ENCODE measurements around the gene WWC2. TPM values are rescaled to one million over a fixed set of nuclear protein-coding genes. Genes with fewer than 3 reads are reported as not detected.

The WWC2 gene
- total and polyA plus RNA-seq, 12 donors, result 6.0 to 37.4 (median 31.2) TPM

- H3K9me3 ChIP-seq, result no peaks in the 10 kb centered on the region
- no peak overlapping the region for H3K4me3 ChIP-seq
- 84 to 88% methylated on average over 4 of the region's 4 CpGs for WGBS, 2 donors
- intact Hi-C loops (cut with DNase I), result loop anchor here in 1 of 10 donors (2.0 kb wide), 1 partner anchor 178 kb away; no protein-coding TSS in a partner anchor
- H3K27me3 ChIP-seq, result no peaks in the 10 kb centered on the region
- TF ChIP-seq CTCF (IDR thresholded peaks at IDR 0.05), result no peak
- no peak overlapping the region for H3K27ac ChIP-seq
- peaks cover 0 to 8% (median 0%) of the 10 kb centered on the region in 9 donors for H3K4me1 ChIP-seq
- H3K36me3 ChIP-seq, result peaks cover 0 to 88% (median 19%) of the 10 kb centered on the region in 9 donors
- ATAC-seq (no peak), DNase-seq (no peak)
These were observed 153.9 kb downstream of the WWC2 start for GRCh38 chr4:183252959-183253358.

- ATAC-seq (no peak), DNase-seq (no peak)
- H3K27ac ChIP-seq, result no peak overlapping the region
- peaks cover 0 to 88% (median 19%) of the 10 kb centered on the region in 9 donors for H3K36me3 ChIP-seq
- peaks cover 0 to 8% (median 0%) of the 10 kb centered on the region in 9 donors for H3K4me1 ChIP-seq
- TF ChIP-seq CTCF (IDR thresholded peaks at IDR 0.05), result no peak
- H3K9me3 ChIP-seq, result no peaks in the 10 kb centered on the region
- intact Hi-C loops (cut with DNase I), result loop anchor here in 1 of 10 donors (2.0 kb wide), 1 partner anchor 179 kb away; no protein-coding TSS in a partner anchor
- no peaks in the 10 kb centered on the region for H3K27me3 ChIP-seq
- WGBS, 2 donors, result 52 to 98% methylated on average over 1 of the region's 1 CpG
- H3K4me3 ChIP-seq, result no peak overlapping the region
These were observed 154.4 kb downstream of the WWC2 start for GRCh38 chr4:183253451-183253850.

- H3K4me3 ChIP-seq, result no peak overlapping the region
- 80 to 81% methylated on average over 6 of the region's 6 CpGs for WGBS, 2 donors
- no peak overlapping the region for H3K27ac ChIP-seq
- peaks cover 0 to 86% (median 19%) of the 10 kb centered on the region in 9 donors for H3K36me3 ChIP-seq
- no peaks in the 10 kb centered on the region for H3K9me3 ChIP-seq
- ATAC-seq, result no peak
- DNase-seq, result no peak
- intact Hi-C loops (cut with DNase I), result loop anchor here in 1 of 10 donors (2.0 kb wide), 1 partner anchor 315 kb away; no protein-coding TSS in a partner anchor
- H3K27me3 ChIP-seq, result no peaks in the 10 kb centered on the region
- H3K4me1 ChIP-seq, result peaks cover 0 to 8% (median 0%) of the 10 kb centered on the region in 9 donors
- no peak for TF ChIP-seq CTCF (IDR thresholded peaks at IDR 0.05)
These were observed 155.1 kb downstream of the WWC2 start for GRCh38 chr4:183254162-183254561.

DNA sequence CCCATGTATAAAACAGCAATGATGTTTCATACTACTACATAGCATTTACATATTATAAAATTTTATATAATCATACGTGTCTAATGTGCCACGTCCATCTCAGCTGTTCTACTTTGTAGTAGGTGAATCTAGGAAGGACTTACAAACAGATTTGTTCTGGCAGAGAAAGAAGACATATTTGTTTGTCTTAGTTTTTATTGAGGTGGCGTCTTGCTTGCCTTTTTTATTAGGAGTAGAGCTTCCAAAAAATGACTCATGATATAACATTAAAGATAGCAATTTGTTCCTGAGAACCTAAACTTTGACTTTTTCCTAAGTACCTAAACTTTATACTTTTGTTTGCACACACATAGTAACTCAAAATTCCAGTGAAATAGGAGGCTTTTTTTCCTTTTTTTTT, 156.4 kb downstream of the WWC2 start:
- ATAC-seq (no peak), DNase-seq (no peak)
- no peak for TF ChIP-seq CTCF (IDR thresholded peaks at IDR 0.05)
- WGBS, 2 donors, result 85 to 89% methylated on average over 3 of the region's 3 CpGs
- H3K9me3 ChIP-seq, result no peaks in the 10 kb centered on the region
- intact Hi-C loops (cut with DNase I), result loop anchor here in 2 of 10 donors (2.0 to 5.0 kb wide), 2 partner anchors 178 to 317 kb away; no protein-coding TSS in a partner anchor
- no peaks in the 10 kb centered on the region for H3K27me3 ChIP-seq
- H3K36me3 ChIP-seq, result peaks cover 0 to 87% (median 19%) of the 10 kb centered on the region in 9 donors
- H3K4me3 ChIP-seq, result no peak overlapping the region
- peaks cover 0 to 8% (median 0%) of the 10 kb centered on the region in 9 donors for H3K4me1 ChIP-seq
- no peak overlapping the region for H3K27ac ChIP-seq
